ENCODE results near the gene RASA2. TPM values are rescaled to one million over a fixed set of nuclear protein-coding genes. Genes with fewer than 3 reads are reported as not detected.

Gene RASA2
- total RNA-seq (2021) (17.1 and 18.4 TPM in 2 replicates), Bru-seq, nascent RNA (percentile 91 among the genes with signal in this experiment), BruChase-seq, experiment 1, labeled RNA remaining after a 2-hour chase (percentile 95 among the genes with signal in this experiment), BruChase-seq, experiment 2, labeled RNA remaining after a 6-hour chase (percentile 75 among the genes with signal in this experiment)
- long read RNA-seq, full-length matches to known transcripts: 1 of 12 reads
- long read RNA-seq, partial matches to known transcripts: 7 of 12 reads
- long read RNA-seq, other reads (novel, unspliced or antisense): 4 of 12 reads

GRCh38 chr3:141486746-141487520 lies at the start of gene RASA2:
TSS of gene RASA2 (plus strand) at chr3:141487027. CDS start at chr3:141487084, 57 bp downstream.
- POLR2A ChIA-PET (ENCODE audit: unreplicated experiment): interaction anchor here (0.5 to 0.6 kb wide), 3 partner anchors 121 to 312 kb away, joined by 3 to 8 read pairs (median 5); no protein-coding TSS in a partner anchor
- Histone ChIP-seq H3K36me3 (ENCODE audit: low read depth) (no peaks in the 10 kb centered on the region), H3F3A (ENCODE audit: insufficient read depth, low read depth) (peaks cover 44% of the 10 kb centered on the region), H3K4me3 (peak within 1 kb of the TSS; percentile 76), H2AFZ (peak within 1 kb of the TSS; percentile 83), H3K27me3 (ENCODE audit: insufficient read depth, low read depth) (no peaks in the 10 kb centered on the region), H3K27ac (peak within 1 kb of the TSS; percentile 90), H3K4me2 (peak within 1 kb of the TSS; percentile 96), H3K9me2 (ENCODE audit: insufficient read depth) (no peaks in the 10 kb centered on the region), H3K9me3 (ENCODE audit: insufficient read depth, low read depth) (no peaks in the 10 kb centered on the region), H3K4me1 (replicated peaks; ENCODE audit: insufficient read depth) (peaks cover 55% of the 10 kb centered on the region), H4K20me1 (ENCODE audit: insufficient read depth) (0 out of 2 replicates have a peak, but pooled peaks cover 3% of the 10 kb centered on the region), H3K79me2 (ENCODE audit: low read depth) (peaks cover 42% of the 10 kb centered on the region)
- BruUV-seq (replicated peaks): no TSS peak
- peak; percentile 39 to 75 for DNase-seq
- TF ChIP-seq EZH2 (IDR thresholded peaks at IDR 0.05; ENCODE audit: low read depth) (no peak), CTCF (conservative IDR thresholded peaks at IDR 0.05) (no peak)
- intact Hi-C loops (cut with micrococcal nuclease; ENCODE audit: unreplicated experiment): loop anchor here (1.0 to 10.0 kb wide), 3 partner anchors 26 to 388 kb away; partner anchors contain the start of gene ATP1B3
- CTCF ChIA-PET: interaction anchor here (0.7 kb wide), 1 partner anchor 255 kb away, joined by 4 read pairs; the partner anchor contains the start of gene PXYLP1

- no peaks in the 10 kb centered on the region for H4K20me1 ChIP-seq (ENCODE audit: insufficient read depth)
- H3K27ac ChIP-seq: no peak overlapping the region
- no peak overlapping the region for H2AFZ ChIP-seq
- intact Hi-C loops (cut with micrococcal nuclease; ENCODE audit: unreplicated experiment): no loop called here
- H3K27me3 ChIP-seq (ENCODE audit: insufficient read depth, low read depth): no peaks in the 10 kb centered on the region
- H3K9me2 ChIP-seq (ENCODE audit: insufficient read depth): no peaks in the 10 kb centered on the region
- BruUV-seq (replicated peaks): no TSS peak
- H3K79me2 ChIP-seq (ENCODE audit: low read depth): no peaks in the 10 kb centered on the region
- no peaks in the 10 kb centered on the region for H3K36me3 ChIP-seq (ENCODE audit: low read depth)
- no peaks in the 10 kb centered on the region for H3K9me3 ChIP-seq (ENCODE audit: insufficient read depth, low read depth)
- TF ChIP-seq CTCF (conservative IDR thresholded peaks at IDR 0.05) (no peak), EZH2 (IDR thresholded peaks at IDR 0.05; ENCODE audit: low read depth) (no peak)
- no peak for DNase-seq
- ChIA-PET CTCF (interaction anchor here (1.0 kb wide), 1 partner anchor 15 kb away, joined by 3 read pairs; no protein-coding TSS in a partner anchor), POLR2A (ENCODE audit: unreplicated experiment) (no interaction called here)
- H3F3A ChIP-seq (ENCODE audit: insufficient read depth, low read depth): no peaks in the 10 kb centered on the region
- H3K4me2 ChIP-seq: no peak overlapping the region
- 0 out of 2 replicates have a peak, but pooled peaks cover 3% of the 10 kb centered on the region for H3K4me1 ChIP-seq (replicated peaks; ENCODE audit: insufficient read depth)
- H3K4me3 ChIP-seq: no peak overlapping the region
Measured at GRCh38 chr3:141439589-141439988, 47.2 kb upstream of the RASA2 start.

- Histone ChIP-seq H3K36me3 (ENCODE audit: low read depth) (no peaks in the 10 kb centered on the region), H3K27me3 (ENCODE audit: insufficient read depth, low read depth) (no peaks in the 10 kb centered on the region), H3K9me2 (ENCODE audit: insufficient read depth) (no peaks in the 10 kb centered on the region), H3F3A (ENCODE audit: insufficient read depth, low read depth) (no peaks in the 10 kb centered on the region), H3K4me3 (no peak overlapping the region), H3K4me1 (replicated peaks; ENCODE audit: insufficient read depth) (0 out of 2 replicates have a peak, but pooled peaks cover 3% of the 10 kb centered on the region), H3K9me3 (ENCODE audit: insufficient read depth, low read depth) (no peaks in the 10 kb centered on the region), H3K27ac (no peak overlapping the region), H2AFZ (no peak overlapping the region), H3K4me2 (no peak overlapping the region), H4K20me1 (ENCODE audit: insufficient read depth) (no peaks in the 10 kb centered on the region), H3K79me2 (ENCODE audit: low read depth) (no peaks in the 10 kb centered on the region)
- intact Hi-C loops (cut with micrococcal nuclease; ENCODE audit: unreplicated experiment): loop anchor here (2.0 kb wide), 1 partner anchor 72 kb away; the partner anchor contains the start of gene ZBTB38
- no TSS peak for BruUV-seq (replicated peaks)
- TF ChIP-seq CTCF (conservative IDR thresholded peaks at IDR 0.05) (no peak), EZH2 (IDR thresholded peaks at IDR 0.05; ENCODE audit: low read depth) (no peak)
- ChIA-PET CTCF (interaction anchor here (0.8 to 1.9 kb wide), 3 partner anchors 11 to 81 kb away, joined by 4 to 12 read pairs (median 5); no protein-coding TSS in a partner anchor), POLR2A (ENCODE audit: unreplicated experiment) (no interaction called here)
- no peak for DNase-seq
Measured at GRCh38 chr3:141440942-141441341, 45.9 kb upstream of the RASA2 start.

Data from PC-9 (cell line).